ENCODE measurements around the gene GATAD1. TPM values are rescaled to one million over a fixed set of nuclear protein-coding genes. Genes with fewer than 3 reads are reported as not detected.
A peak's percentile ranks its signal among the peaks of the same experiment; 100 is the strongest.

Gene GATAD1
- total and polyA plus RNA-seq, 2 of the 13 experiments (the other 11 are each of a cell fraction or from before 2014, with no cell fraction given): 20.6 to 42.1 TPM

DNA sequence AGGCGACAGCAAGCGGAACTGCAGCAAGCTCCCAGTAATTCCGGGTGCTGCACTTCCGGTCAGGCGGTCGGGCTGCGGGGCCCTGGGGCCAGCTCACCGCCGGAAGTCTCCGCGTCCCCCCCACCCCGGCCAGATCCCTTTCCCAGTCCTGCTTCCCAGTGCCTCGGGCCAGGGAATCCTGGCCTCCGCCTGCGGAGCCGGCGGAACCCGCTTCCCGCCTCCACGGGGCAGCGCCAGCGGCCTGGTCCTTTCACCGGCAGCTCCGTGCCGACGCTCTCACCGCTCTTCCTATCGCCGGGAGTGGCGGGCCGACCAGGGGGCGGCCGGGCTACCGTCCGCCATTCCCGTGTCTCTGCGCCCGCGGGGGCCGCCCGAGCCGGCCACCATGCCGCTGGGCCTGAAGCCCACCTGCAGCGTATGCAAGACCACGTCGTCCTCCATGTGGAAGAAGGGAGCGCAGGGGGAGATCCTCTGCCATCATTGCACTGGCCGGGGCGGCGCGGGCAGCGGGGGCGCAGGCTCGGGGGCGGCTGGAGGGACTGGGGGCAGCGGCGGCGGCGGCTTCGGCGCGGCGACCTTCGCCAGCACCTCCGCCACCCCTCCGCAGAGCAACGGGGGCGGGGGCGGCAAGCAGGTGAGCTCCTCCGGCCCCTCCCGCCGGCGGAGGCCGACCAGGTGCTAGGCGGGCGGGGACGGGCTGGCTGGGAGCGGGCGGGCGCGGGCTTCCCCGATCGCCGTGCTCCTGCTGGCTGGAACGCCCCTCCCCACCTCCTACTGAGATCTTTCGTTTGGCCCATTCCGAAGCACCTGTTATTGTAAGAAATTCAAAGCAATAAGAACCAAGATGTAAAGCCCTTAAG lies at the start of gene GATAD1 (continued):
- TF ChIP-seq, protein P1, sequence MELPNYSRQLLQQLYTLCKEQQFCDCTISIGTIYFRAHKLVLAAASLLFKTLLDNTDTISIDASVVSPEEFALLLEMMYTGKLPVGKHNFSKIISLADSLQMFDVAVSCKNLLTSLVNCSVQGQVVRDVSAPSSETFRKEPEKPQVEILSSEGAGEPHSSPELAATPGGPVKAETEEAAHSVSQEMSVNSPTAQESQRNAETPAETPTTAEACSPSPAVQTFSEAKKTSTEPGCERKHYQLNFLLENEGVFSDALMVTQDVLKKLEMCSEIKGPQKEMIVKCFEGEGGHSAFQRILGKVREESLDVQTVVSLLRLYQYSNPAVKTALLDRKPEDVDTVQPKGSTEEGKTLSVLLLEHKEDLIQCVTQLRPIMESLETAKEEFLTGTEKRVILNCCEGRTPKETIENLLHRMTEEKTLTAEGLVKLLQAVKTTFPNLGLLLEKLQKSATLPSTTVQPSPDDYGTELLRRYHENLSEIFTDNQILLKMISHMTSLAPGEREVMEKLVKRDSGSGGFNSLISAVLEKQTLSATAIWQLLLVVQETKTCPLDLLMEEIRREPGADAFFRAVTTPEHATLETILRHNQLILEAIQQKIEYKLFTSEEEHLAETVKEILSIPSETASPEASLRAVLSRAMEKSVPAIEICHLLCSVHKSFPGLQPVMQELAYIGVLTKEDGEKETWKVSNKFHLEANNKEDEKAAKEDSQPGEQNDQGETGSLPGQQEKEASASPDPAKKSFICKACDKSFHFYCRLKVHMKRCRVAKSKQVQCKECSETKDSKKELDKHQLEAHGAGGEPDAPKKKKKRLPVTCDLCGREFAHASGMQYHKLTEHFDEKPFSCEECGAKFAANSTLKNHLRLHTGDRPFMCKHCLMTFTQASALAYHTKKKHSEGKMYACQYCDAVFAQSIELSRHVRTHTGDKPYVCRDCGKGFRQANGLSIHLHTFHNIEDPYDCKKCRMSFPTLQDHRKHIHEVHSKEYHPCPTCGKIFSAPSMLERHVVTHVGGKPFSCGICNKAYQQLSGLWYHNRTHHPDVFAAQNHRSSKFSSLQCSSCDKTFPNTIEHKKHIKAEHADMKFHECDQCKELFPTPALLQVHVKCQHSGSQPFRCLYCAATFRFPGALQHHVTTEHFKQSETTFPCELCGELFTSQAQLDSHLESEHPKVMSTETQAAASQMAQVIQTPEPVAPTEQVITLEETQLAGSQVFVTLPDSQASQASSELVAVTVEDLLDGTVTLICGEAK (IDR thresholded peaks at IDR 0.05): peak; percentile 80
- TF ChIP-seq, protein P1 (CRISPR knock-in tag; IDR thresholded peaks at IDR 0.05): peak; percentile 81
- TF ChIP-seq, protein P2, sequence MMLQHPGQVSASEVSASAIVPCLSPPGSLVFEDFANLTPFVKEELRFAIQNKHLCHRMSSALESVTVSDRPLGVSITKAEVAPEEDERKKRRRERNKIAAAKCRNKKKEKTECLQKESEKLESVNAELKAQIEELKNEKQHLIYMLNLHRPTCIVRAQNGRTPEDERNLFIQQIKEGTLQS (CRISPR knock-in tag; IDR thresholded peaks at IDR 0.05): peak; percentile 14; the same call in 1 of the 2 replicates
- TF ChIP-seq ZBTB38 (CRISPR knock-in tag; IDR thresholded peaks at IDR 0.05): peak; percentile 52; the same call in 1 of the 2 replicates
- TF ChIP-seq SP5 (CRISPR knock-in tag; IDR thresholded peaks at IDR 0.05; ENCODE audit: borderline replicate concordance, low read depth): no peak
- peak; percentile 74; the same call in 1 of the 2 replicates for TF ChIP-seq ZNF343 (CRISPR knock-in tag; IDR thresholded peaks at IDR 0.05)
- TF ChIP-seq SRY (CRISPR knock-in tag; IDR thresholded peaks at IDR 0.05): peak; percentile 80; the same call in 1 of the 2 replicates
- TF ChIP-seq TOPORS (CRISPR knock-in tag; IDR thresholded peaks at IDR 0.05): 0 out of 2 replicates have a peak, but pooled peaks have one; percentile 26
- peak; percentile 97 for TF ChIP-seq PHF8 (CRISPR knock-in tag; IDR thresholded peaks at IDR 0.05)
- TF ChIP-seq ZNF430 (CRISPR knock-in tag; IDR thresholded peaks at IDR 0.05): peak; percentile 71
- no peak for TF ChIP-seq KAT2B (IDR thresholded peaks at IDR 0.05; ENCODE audit: borderline replicate concordance, low read depth, low read length)
- TF ChIP-seq STAT5B (CRISPR knock-in tag; IDR thresholded peaks at IDR 0.05): no peak
- peak; percentile 85 for TF ChIP-seq ZNF891 (CRISPR knock-in tag; IDR thresholded peaks at IDR 0.05)
- TF ChIP-seq NR1H2 (CRISPR knock-in tag; IDR thresholded peaks at IDR 0.05; ENCODE audit: borderline replicate concordance, low read depth): peak; percentile 6; the same call in 1 of the 2 replicates
- TF ChIP-seq NAIF1 (CRISPR knock-in tag; IDR thresholded peaks at IDR 0.05; ENCODE audit: borderline replicate concordance): 0 out of 2 replicates have a peak, but pooled peaks have one; percentile 66
- peak; percentile 73; the same call in 1 of the 2 replicates for TF ChIP-seq ZNF605 (CRISPR knock-in tag; IDR thresholded peaks at IDR 0.05)
- TF ChIP-seq BRD4 (CRISPR knock-in tag; IDR thresholded peaks at IDR 0.05): peak; percentile 82
- TF ChIP-seq ZNF564 (CRISPR knock-in tag; IDR thresholded peaks at IDR 0.05): no peak; the same call in none of the 2 replicates
- TF ChIP-seq PTBP1 (IDR thresholded peaks at IDR 0.05; ENCODE audit: low read depth, low read length, poor library complexity, severe bottlenecking): peak; percentile 37
- TF ChIP-seq ELF3 (CRISPR knock-in tag; IDR thresholded peaks at IDR 0.05): peak; percentile 81
- TF ChIP-seq MED8 (CRISPR knock-in tag; IDR thresholded peaks at IDR 0.05; ENCODE audit: insufficient replicate concordance): peak; percentile 66
- TF ChIP-seq HDAC1 (CRISPR knock-in tag; IDR thresholded peaks at IDR 0.05): no peak
